Tibial nerve (tissue), 3 donors: ENCODE data around the gene ASCC1.

ENCODE experiments used
- CTCF ChIP-seq, 5 experiments: fragments of 200-600 bp in 3 of 5; fragments of 450-650 bp in 2 of 5; sonication (generic) in 3 of 5; IDR thresholded peaks; one replicate each; pipeline ENCODE4 v1.5.1; 2016 to 2019; ENCODE audit warnings: antibody characterized with exemption in 5 of 5, mild to moderate bottlenecking in 3 of 5, moderate library complexity in 2 of 5
- POLR2A ChIP-seq, 2 donors: fragments of 450-650 bp; IDR thresholded peaks; one replicate each; pipeline ENCODE4 v1.6.1; 2017; ENCODE audit warnings: antibody characterized with exemption in 2 of 2, mild to moderate bottlenecking in 2 of 2, moderate library complexity in 2 of 2

GRCh38 chr10:72089618-72090017 is 126.5 kb downstream of the ASCC1 start:
- TF ChIP-seq CTCF (IDR thresholded peaks at IDR 0.05) (no peak), POLR2A (IDR thresholded peaks at IDR 0.05) (no peak)
